Keratinocyte (primary cell): ENCODE results near the gene COL21A1. TPM values are rescaled to one million over a fixed set of nuclear protein-coding genes. Genes with fewer than 3 reads are reported as not detected.

Source experiments
- DNase-seq: peaks from one replicate; pipeline ENCODE4 v3.0.0-alpha.2; 2011; ENCODE audit warnings: low read depth, missing footprints, low spot score
- FAIRE-seq: peaks from 2 replicates; lab custom pipeline; 2011; peaks lifted over from hg19 to GRCh38; lab: Jason Lieb, UNC
- H2AFZ ChIP-seq: 2 replicates; pipeline ENCODE4 v1.6.0; 2012; ENCODE audit warnings: low read length, control low read depth, inconsistent platforms; ENCODE audit not compliant: control insufficient read depth
- H3K27ac ChIP-seq: 2 replicates; pipeline ENCODE4 v1.5.1; 2011; ENCODE audit warnings: low read length; ENCODE audit not compliant: control insufficient read depth, insufficient read depth
- H3K27me3 ChIP-seq: 3 replicates; pipeline ENCODE4 v1.6.0; 2011; ENCODE audit warnings: low read length; ENCODE audit not compliant: control insufficient read depth, insufficient read depth; ENCODE audit errors: extremely low read depth
- H3K36me3 ChIP-seq, 2 experiments: 2 replicates in 1 of 2; 3 replicates in 1 of 2; pipeline ENCODE4 v1.5.1; 2011; ENCODE audit warnings: low read length in 2 of 2, mild to moderate bottlenecking in 1 of 2; ENCODE audit not compliant: control insufficient read depth in 2 of 2, insufficient read depth in 2 of 2; ENCODE audit errors: extremely low read depth in 1 of 2
- H3K4me1 ChIP-seq: 3 replicates; pipeline ENCODE4 v1.5.1; 2011; ENCODE audit warnings: low read length; ENCODE audit not compliant: control insufficient read depth, insufficient read depth; ENCODE audit errors: extremely low read depth
- H3K4me2 ChIP-seq: 3 replicates; pipeline ENCODE4 v1.6.0; 2011; ENCODE audit warnings: low read depth, low read length; ENCODE audit not compliant: control insufficient read depth, insufficient read depth; ENCODE audit errors: extremely low read depth
- H3K4me3 ChIP-seq, 3 experiments: fragments of 200-600 bp in 1 of 3; sonication (generic) in 1 of 3; 2 replicates in 2 of 3; 3 replicates in 1 of 3; pipeline ENCODE4 v1.5.1; 2011 to 2016; ENCODE audit warnings: low read length in 3 of 3, mild to moderate bottlenecking in 3 of 3, control low read depth in 2 of 3, inconsistent platforms in 1 of 3, low read depth in 1 of 3, mixed read lengths in 1 of 3, mixed run types in 1 of 3, moderate library complexity in 1 of 3; ENCODE audit not compliant: control insufficient read depth in 2 of 3, insufficient read depth in 2 of 3; ENCODE audit errors: extremely low read depth in 1 of 3
- H3K79me2 ChIP-seq: 2 replicates; pipeline ENCODE4 v1.6.0; 2012; ENCODE audit warnings: low read length; ENCODE audit not compliant: control insufficient read depth, insufficient read depth
- H3K9ac ChIP-seq: 3 replicates; pipeline ENCODE4 v1.6.0; 2011; ENCODE audit warnings: low read length; ENCODE audit not compliant: control insufficient read depth, insufficient read depth; ENCODE audit errors: extremely low read depth
- H3K9me1 ChIP-seq: 3 replicates; pipeline ENCODE4 v1.6.0; 2011; ENCODE audit warnings: low read length; ENCODE audit not compliant: control insufficient read depth, insufficient read depth; ENCODE audit errors: extremely low read depth
- H3K9me3 ChIP-seq: 2 replicates; pipeline ENCODE4 v1.5.1; 2012; ENCODE audit warnings: low read depth, low read length; ENCODE audit not compliant: control insufficient read depth
- H4K20me1 ChIP-seq: 3 replicates; pipeline ENCODE4 v1.6.0; 2011; ENCODE audit warnings: low read length; ENCODE audit not compliant: control insufficient read depth, insufficient read depth; ENCODE audit errors: extremely low read depth
- CTCF ChIP-seq, 3 experiments: IDR thresholded peaks in 1 of 3; conservative IDR thresholded peaks in 1 of 3; optimal IDR thresholded peaks in 1 of 3; 2 replicates in 2 of 3; 3 replicates in 1 of 3; pipeline versions ENCODE3 to v1.5.1; 2011; ENCODE audit warnings: low read length in 3 of 3, mild to moderate bottlenecking in 3 of 3, moderate library complexity in 2 of 3, control low read depth in 1 of 3, inconsistent platforms in 1 of 3; ENCODE audit not compliant: insufficient read depth in 2 of 3; ENCODE audit errors: extremely low read depth in 1 of 3
- EZH2 ChIP-seq: IDR thresholded peaks from one replicate; pipeline ENCODE4 v1.6.1; 2012; ENCODE audit warnings: inconsistent platforms, mild to moderate bottlenecking, low read length, moderate library complexity
- dilution Hi-C: fragments of 300-500 bp; cut with MboI; formaldehyde crosslinking; loops from one replicate; pipeline ENCODE4 v1.7.0; 2020; ENCODE audit warnings: low sequenced_read_pairs; ENCODE audit not compliant: extremely low pct_ligation_motif_present
- polyA plus RNA-seq, 5 experiments: library from polyadenylated mRNA; depleted of rRNA in 3 of 5; stranded (reverse) in 3 of 5; stranded (forward) in 1 of 5; unstranded in 1 of 5; fragments of >200 nt; gene quantifications; 1 replicate in 1 of 5; 2 replicates in 3 of 5; 3 replicates in 1 of 5; pipeline versions ENCODE4 v1.2.1 to v1.2.3, GENCODE V29; 2011 to 2012; ENCODE audit warnings: missing spikeins in 2 of 5, low read depth in 1 of 5, low replicate concordance in 1 of 5

COL21A1 gene
- polyA plus RNA-seq, 1 donor (not counting 4 experiments of a cell fraction or from before 2014, with no cell fraction given): 0.16 TPM

DNA sequence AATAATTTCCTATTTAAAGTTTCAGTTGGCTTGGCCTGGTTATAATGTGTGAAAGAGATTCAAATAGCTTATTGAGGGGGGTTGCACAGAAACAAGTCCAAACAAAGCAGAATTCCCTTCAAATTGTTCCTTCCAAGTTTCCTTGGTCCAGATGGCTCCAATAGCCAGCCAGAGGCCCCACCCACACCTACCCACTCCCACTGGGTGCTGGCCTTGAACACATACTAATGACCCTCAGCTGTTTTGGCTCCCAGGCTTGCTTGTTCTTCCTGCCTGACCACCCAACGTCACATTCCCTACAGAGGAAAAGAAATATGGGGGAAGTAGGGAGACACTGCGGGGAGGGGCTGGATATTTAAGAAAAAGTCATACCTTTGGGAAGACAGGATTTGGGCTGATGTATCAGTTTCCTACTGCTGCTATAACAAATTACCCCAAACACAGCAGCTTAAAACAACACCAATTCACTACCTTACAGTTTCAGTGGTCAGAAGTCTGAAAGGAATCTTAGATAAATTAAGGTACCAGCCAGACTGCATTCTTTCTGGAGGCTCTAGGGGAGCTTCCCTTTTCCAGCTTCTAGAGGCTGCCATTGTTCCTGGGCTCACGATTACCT is 95.7 kb downstream of the COL21A1 start:
- Histone ChIP-seq H2AFZ (no peak overlapping the region), H3K9ac (no peak overlapping the region), H3K27me3 (no peaks in the 10 kb centered on the region), H3K9me3 (no peaks in the 10 kb centered on the region), H3K4me2 (no peak overlapping the region), H3K36me3 (no peaks in the 10 kb centered on the region), H3K79me2 (no peaks in the 10 kb centered on the region), H3K4me1 (no peaks in the 10 kb centered on the region), H3K4me3 (no peak overlapping the region), H4K20me1 (no peaks in the 10 kb centered on the region), H3K27ac (no peak overlapping the region), H3K9me1 (no peaks in the 10 kb centered on the region)
- no peak for FAIRE-seq
- no peak for DNase-seq
- TF ChIP-seq EZH2 (no peak), CTCF (optimal IDR thresholded peaks at IDR 0.05 in 1 of 3, IDR thresholded peaks at IDR 0.05 in 1 of 3, conservative IDR thresholded peaks at IDR 0.05 in 1 of 3; ENCODE audit: extremely low read depth in 1 of 3, insufficient read depth in 2 of 3, low read length in 3 of 3) (no peak)
- dilution Hi-C loops: no loop called here

DNA sequence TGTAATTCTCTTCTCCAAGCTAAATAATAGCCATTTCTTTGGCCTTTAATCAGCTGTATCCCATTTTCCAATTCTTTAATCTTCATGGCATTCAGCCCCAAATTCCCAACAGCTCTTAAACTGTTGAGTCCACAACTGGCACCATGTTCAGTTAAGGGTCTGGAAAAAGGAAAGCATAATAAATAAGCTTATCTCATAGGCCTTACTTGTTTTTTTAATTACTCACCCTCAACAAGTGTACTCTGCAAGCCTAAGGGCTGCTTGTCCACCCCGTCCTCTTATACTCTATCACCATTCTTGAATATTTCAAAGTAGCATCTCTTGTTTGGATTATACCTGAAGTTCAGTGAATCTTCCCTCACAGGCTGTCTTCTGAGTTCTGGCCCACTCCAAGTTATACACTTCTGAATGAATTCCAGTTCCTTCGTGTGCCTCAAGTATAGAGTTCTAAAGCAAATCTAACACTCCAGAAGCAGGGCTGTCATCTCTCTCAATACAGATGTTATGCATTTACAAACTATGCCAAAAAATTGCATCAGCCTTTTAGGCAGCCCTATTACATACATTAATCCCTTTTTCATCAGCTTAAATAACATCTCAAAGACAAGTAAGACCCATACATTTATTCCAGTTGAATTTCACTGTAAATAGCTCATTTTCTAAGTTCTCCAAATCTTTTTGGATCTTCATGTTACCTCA is 98.7 kb downstream of the COL21A1 start:
- Histone ChIP-seq H3K27me3 (no peaks in the 10 kb centered on the region), H2AFZ (no peak overlapping the region), H3K79me2 (no peaks in the 10 kb centered on the region), H4K20me1 (no peaks in the 10 kb centered on the region), H3K9ac (no peak overlapping the region), H3K9me3 (no peaks in the 10 kb centered on the region), H3K36me3 (no peaks in the 10 kb centered on the region), H3K4me2 (no peak overlapping the region), H3K27ac (no peak overlapping the region), H3K4me1 (no peaks in the 10 kb centered on the region), H3K4me3 (no peak overlapping the region), H3K9me1 (no peaks in the 10 kb centered on the region)
- FAIRE-seq (no peak), DNase-seq (no peak)
- dilution Hi-C loops: no loop called here
- TF ChIP-seq EZH2: no peak
- no peak for TF ChIP-seq CTCF (optimal IDR thresholded peaks at IDR 0.05 in 1 of 3, IDR thresholded peaks at IDR 0.05 in 1 of 3, conservative IDR thresholded peaks at IDR 0.05 in 1 of 3; ENCODE audit: extremely low read depth in 1 of 3, insufficient read depth in 2 of 3, low read length in 3 of 3)
